ENCODE measurements around the gene FPGS. TPM values are rescaled to one million over a fixed set of nuclear protein-coding genes. Genes with fewer than 3 reads are reported as not detected.

FPGS gene
- total RNA-seq, 3 donors from 2014 or later (not counting 1 experiment from before 2014, with no cell fraction given) = 99.1 to 108 (median 107) TPM

DNA sequence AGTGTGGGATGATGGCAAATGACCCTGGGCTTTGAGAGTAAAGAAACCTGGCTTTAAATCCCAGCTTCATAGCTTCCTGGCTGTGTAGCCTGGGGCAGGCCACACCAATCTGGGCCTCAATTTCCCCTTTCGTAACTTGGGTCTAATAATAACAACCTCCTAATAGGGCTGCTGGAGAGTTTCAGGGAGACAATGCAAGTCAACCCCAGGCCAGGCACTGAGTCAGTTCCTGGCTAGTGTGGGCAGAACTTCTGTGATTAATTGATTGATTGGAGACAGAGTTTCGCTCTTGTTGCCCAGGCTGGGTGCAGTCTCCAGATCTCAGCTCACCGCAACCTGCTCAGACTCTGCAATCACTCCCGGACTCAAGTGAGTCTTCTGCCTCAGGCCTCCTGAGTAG is 20.9 kb upstream of the FPGS start:
- Histone ChIP-seq H3K27me3 (ENCODE audit: control insufficient read depth, insufficient read depth, low read length) (no peaks in the 10 kb centered on the region), H3K4me1 (ENCODE audit: control insufficient read depth, insufficient read depth, low read length) (peaks cover 76% of the 10 kb centered on the region), H3K4me3 (ENCODE audit: low read length) (no peak overlapping the region), H3K9me3 (ENCODE audit: control insufficient read depth, insufficient read depth, low read length) (no peaks in the 10 kb centered on the region), H3K27ac (ENCODE audit: low read length) (peak overlapping the region; percentile 83), H3K36me3 (ENCODE audit: control insufficient read depth, insufficient read depth, low read length) (no peaks in the 10 kb centered on the region)
- DNase-seq = no peak
- Mint-ChIP-seq H3K36me3 (no peaks in the 10 kb centered on the region), H3K27ac (peak overlapping the region; percentile 95 to 98), H3K4me1 (peaks cover 60 to 78% of the 10 kb centered on the region in 2 donors), H3K4me3 (peak overlapping the region; percentile 50), H3K9me3 (no peaks in the 10 kb centered on the region), H3K27me3 (ENCODE audit: low read depth in 2 of 2) (no peaks in the 10 kb centered on the region)
- intact Hi-C loops (cut with micrococcal nuclease) = loop anchor here (2.0 kb wide), 1 partner anchor 123 kb away; no protein-coding TSS in a partner anchor
- TF ChIP-seq, protein P1, sequence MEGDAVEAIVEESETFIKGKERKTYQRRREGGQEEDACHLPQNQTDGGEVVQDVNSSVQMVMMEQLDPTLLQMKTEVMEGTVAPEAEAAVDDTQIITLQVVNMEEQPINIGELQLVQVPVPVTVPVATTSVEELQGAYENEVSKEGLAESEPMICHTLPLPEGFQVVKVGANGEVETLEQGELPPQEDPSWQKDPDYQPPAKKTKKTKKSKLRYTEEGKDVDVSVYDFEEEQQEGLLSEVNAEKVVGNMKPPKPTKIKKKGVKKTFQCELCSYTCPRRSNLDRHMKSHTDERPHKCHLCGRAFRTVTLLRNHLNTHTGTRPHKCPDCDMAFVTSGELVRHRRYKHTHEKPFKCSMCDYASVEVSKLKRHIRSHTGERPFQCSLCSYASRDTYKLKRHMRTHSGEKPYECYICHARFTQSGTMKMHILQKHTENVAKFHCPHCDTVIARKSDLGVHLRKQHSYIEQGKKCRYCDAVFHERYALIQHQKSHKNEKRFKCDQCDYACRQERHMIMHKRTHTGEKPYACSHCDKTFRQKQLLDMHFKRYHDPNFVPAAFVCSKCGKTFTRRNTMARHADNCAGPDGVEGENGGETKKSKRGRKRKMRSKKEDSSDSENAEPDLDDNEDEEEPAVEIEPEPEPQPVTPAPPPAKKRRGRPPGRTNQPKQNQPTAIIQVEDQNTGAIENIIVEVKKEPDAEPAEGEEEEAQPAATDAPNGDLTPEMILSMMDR (IDR thresholded peaks at IDR 0.05) = no peak
- no peak for ATAC-seq
- 85% methylated on average over 4 of the region's 4 CpGs for WGBS (ENCODE audit: insufficient coverage)

DNA sequence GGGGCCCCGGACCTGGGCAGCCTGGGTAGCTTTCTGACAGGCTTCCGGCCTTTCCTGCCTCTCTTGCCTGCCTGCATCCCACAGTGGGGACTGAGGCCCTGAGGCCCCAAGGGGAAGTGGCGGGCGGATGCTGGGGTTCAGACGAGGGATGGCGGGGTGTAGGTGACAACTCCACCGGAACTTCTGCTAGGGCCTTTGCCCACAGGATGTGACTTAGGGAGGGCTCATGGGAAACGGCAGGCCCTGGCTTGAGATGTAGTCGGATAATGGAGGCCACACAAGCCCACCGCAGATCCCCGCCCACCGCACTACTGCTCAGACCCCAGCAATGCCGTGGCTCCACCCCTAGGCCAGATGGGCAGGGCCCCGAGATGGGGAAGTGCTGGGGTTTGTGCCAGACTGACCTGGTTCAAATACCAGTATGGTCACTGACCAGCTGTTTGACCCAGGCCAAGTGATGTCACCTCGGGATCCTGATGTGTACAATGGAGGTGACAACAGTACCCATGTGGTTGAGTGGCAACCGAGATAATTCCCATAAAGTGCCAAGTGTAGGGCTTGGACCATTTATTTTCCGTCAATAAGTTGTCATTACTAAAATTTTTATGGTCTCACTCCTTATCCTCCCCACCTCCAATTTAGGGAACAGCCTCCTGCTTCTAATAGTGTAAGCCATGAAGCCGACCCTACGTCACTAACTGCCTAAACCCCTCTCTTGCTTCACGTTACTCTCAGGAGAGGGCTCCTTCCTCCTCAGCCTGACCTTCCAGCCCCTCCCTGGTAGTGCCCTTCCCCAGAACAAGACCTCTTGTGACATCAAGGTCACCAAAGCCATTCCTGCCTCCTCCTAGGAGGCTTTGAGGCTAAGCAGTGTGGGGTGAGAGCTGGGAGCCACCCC is 19.3 kb upstream of the FPGS start:
- Mint-ChIP-seq H3K36me3 (no peaks in the 10 kb centered on the region), H3K4me3 (peak overlapping the region; percentile 87), H3K27ac (peak overlapping the region; percentile 95 to 98), H3K9me3 (no peaks in the 10 kb centered on the region), H3K27me3 (ENCODE audit: low read depth in 2 of 2) (no peaks in the 10 kb centered on the region), H3K4me1 (peaks cover 61 to 77% of the 10 kb centered on the region in 2 donors)
- Histone ChIP-seq H3K9me3 (ENCODE audit: control insufficient read depth, insufficient read depth, low read length) (no peaks in the 10 kb centered on the region), H3K27ac (ENCODE audit: low read length) (peak overlapping the region; percentile 88), H3K27me3 (ENCODE audit: control insufficient read depth, insufficient read depth, low read length) (no peaks in the 10 kb centered on the region), H3K4me1 (ENCODE audit: control insufficient read depth, insufficient read depth, low read length) (peaks cover 85% of the 10 kb centered on the region), H3K36me3 (ENCODE audit: control insufficient read depth, insufficient read depth, low read length) (peaks cover 14% of the 10 kb centered on the region), H3K4me3 (ENCODE audit: low read length) (peak overlapping the region; percentile 6)
- ATAC-seq (peak; percentile 24 to 66 (median 38)), DNase-seq (peak; percentile 80 to 89)
- TF ChIP-seq, protein P1 (IDR thresholded peaks at IDR 0.05) = no peak
- intact Hi-C loops (cut with micrococcal nuclease) = loop anchor here (1.0 to 2.0 kb wide), 3 partner anchors 7 to 19 kb away; partner anchors contain the start of gene FPGS
- 4% methylated on average over 20 of the region's 20 CpGs for WGBS (ENCODE audit: insufficient coverage)

DNA sequence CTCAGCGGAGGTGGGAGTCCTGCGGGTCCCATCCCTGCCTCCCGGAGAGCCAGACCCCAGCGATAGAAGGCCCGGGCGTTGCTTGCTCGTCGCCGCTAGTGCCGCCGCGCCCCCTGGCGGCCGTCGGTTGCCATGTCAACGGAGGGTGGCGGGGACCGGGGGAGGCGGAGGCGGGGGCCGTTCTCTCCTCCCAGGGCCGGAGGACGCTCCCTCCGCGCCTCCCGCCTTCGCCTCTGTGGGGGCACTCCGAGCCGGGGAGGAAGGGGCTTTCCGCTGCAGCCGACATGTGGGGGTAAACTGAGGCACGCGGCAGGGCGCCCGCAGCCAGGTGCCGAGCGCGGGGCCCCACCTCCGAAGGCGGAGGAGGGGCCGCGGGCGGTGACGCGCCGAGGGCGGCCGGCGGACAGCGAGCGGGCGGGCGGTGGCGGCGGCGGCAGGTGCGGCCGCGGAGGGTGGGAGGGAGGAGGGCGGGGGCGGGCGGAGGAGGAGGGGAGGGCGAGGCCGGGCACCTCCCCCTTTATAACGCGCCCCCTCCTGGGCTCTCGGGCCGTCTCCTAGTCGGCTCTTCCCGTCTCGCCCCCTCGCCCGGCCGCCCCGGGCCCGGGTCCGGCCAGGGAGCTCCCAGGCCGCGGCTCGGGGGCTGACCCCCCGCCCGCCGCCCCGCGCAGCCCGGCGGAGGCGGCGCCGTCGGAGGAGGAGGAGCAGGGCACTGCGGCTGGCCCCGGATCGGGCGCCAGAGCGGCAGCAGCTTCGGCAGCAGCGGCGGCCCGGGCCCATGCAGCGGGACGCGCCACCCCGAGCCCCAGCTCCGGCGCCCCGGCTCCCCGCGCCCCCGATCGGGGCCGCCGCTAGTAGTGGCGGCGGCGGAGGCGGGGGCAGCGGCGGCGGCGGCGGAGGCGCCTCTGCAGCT is 17.4 kb upstream of the FPGS start:
- Histone ChIP-seq H3K36me3 (ENCODE audit: control insufficient read depth, insufficient read depth, low read length) (peaks cover 33% of the 10 kb centered on the region), H3K9me3 (ENCODE audit: control insufficient read depth, insufficient read depth, low read length) (no peaks in the 10 kb centered on the region), H3K4me1 (ENCODE audit: control insufficient read depth, insufficient read depth, low read length) (peaks cover 68% of the 10 kb centered on the region), H3K27me3 (ENCODE audit: control insufficient read depth, insufficient read depth, low read length) (no peaks in the 10 kb centered on the region), H3K27ac (ENCODE audit: low read length) (peak overlapping the region; percentile 88), H3K4me3 (ENCODE audit: low read length) (peak overlapping the region; percentile 46)
- ATAC-seq (peak; percentile 44 to 67 (median 56)), DNase-seq (peak; percentile 91 to 94)
- no peaks in the 10 kb centered on the region for H3K9me3 Mint-ChIP-seq
- peak overlapping the region; percentile 93 for H3K4me3 Mint-ChIP-seq
- intact Hi-C loops (cut with micrococcal nuclease) = loop anchor here (1.0 to 5.0 kb wide), 3 partner anchors 18 to 82 kb away; partner anchors contain the start of genes FPGS and TOR2A
- peaks cover 4% of the 10 kb centered on the region for H3K36me3 Mint-ChIP-seq
- TF ChIP-seq, protein P1 (IDR thresholded peaks at IDR 0.05) = peak; percentile 80
- WGBS (ENCODE audit: insufficient coverage) = under 1% methylated on average over 105 of the region's 123 CpGs
- H3K27ac Mint-ChIP-seq = peak overlapping the region; percentile 95 to 98
- H3K4me1 Mint-ChIP-seq = peaks cover 50 to 74% of the 10 kb centered on the region in 2 donors
- no peaks in the 10 kb centered on the region for H3K27me3 Mint-ChIP-seq (ENCODE audit: low read depth in 2 of 2)
